K562 treated with DMSO at 1 percent for 4 hours (cell line): ENCODE results near the gene CLDN16. TPM values are rescaled to one million over a fixed set of nuclear protein-coding genes. Genes with fewer than 3 reads are reported as not detected.

Experiments used
- total RNA-seq: library from RNA; unstranded; fragments of 300-600 nt; gene quantifications from 2 replicates; pipeline ENCODE4 v1.2.3, GENCODE V29; 2022; ENCODE audit not compliant: insufficient read depth

CLDN16 gene, protein sequence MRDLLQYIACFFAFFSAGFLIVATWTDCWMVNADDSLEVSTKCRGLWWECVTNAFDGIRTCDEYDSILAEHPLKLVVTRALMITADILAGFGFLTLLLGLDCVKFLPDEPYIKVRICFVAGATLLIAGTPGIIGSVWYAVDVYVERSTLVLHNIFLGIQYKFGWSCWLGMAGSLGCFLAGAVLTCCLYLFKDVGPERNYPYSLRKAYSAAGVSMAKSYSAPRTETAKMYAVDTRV
- not detected in 2 replicates for total RNA-seq

DNA sequence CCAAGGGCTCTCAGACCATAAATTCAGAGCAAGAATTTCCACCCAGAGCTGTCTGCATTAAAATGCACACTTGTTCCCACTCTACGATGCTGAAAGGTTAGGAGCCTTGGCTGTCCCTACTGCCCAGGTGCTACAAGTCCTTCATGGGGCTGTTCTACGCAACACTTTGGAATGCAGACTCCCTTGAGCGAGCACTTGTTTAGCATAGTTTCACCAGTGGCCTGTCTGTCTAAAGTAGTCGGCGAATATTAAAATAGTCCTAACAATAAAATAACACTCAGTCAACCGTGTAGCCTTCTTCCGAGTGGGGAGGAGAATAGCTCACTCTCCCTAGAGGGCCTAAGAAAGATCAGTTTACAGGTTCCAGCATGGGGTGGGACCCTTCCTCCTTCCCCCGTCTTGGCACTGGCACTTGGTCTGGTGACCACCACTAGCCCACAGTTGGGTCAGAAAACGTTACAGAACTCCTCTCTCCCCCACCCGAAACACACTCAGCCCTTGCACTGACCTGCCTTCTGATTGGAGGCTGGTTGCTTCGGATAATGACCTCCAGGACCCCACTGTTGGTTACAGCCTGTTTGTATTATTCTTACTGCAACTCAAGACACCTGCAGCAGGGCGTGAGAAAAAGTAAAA is at the start of gene CLDN16:
Gene CLDN16 (plus strand): TSS at position 586 of the 636 bp plus-strand sequence. CDS start 167 bp downstream, outside the sequence.

DNA sequence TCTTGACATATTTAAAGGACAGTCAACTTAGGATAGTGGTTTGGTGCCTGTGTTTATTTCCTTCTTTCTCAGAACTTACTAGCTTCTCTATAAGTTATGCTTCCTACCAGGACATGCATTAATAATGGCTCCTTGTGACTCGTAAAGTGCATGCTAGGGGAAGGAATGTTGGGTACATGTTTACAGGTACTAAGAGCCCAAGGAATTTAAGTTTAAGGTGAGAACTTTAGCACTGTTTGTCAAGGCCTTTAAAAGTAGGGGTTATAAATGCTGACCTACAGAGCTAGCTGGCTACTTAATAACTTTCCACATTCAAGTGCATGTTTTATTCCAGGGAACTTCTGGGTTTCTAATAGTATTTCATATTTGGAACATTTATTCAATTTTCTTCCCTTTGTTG is 61.8 kb downstream of the CLDN16 start, which contains the start of gene TMEM207:
Gene TMEM207 (minus strand): TSS at position 101 of the 400 bp plus-strand sequence. CDS start 92 bp downstream, at position 9.

Other genes with a start within 250 kb of the CLDN16 start
- not detected in 2 replicates for gene CLDN1, start 65.7 kb upstream of the CLDN16 start, total RNA-seq
- gene TMEM207, start 61.7 kb downstream of the CLDN16 start, total RNA-seq, result not detected in 2 replicates
- 0.89 and 2.1 TPM in 2 replicates for gene IL1RAP, start 125.9 kb downstream of the CLDN16 start, total RNA-seq